ENCODE results near the gene FOXD4L3.
"Not testable (repeated sequence)": the region's sequence is repeated elsewhere in the genome, so short reads cannot be mapped to it uniquely, and the experiment has no call there.

Gene FOXD4L3

DNA sequence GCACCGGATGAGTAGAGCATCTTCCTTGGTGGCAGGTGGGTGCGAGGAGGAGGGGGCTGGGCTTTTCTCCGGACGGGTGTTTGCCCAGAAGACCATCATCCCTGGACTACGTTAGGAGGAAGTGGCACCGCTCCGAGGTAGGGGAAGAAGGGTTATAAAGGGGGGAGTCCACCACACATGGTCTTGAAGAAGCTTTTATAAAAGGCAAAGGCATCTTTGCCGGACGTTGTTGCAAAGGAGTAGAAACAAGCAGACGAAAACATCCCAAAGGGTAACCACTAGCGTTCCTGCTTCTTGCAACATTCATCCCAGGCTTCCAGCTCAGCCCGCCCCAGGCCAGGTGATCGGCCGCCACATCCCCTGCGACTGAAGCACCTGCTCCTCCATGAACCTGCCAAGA lies at the start of gene FOXD4L3:
Gene FOXD4L3, plus strand, starts transcription at position 301 of the 400 bp plus-strand sequence. Its CDS starts 85 bp downstream, at position 386.
- H3K27me3 ChIP-seq (ENCODE audit: control insufficient read depth, insufficient read depth, low read length); H3K4me3 ChIP-seq (ENCODE audit: low read length); H3K36me3 ChIP-seq (ENCODE audit: control insufficient read depth, insufficient read depth, low read length); H3K9ac ChIP-seq (ENCODE audit: low read length); H3K9me3 ChIP-seq (ENCODE audit: control insufficient read depth, low read length); H3K4me1 ChIP-seq (ENCODE audit: control insufficient read depth, insufficient read depth, low read length): not testable (repeated sequence)

- H3K36me3 ChIP-seq (ENCODE audit: control insufficient read depth, insufficient read depth, low read length); H3K4me1 ChIP-seq (ENCODE audit: control insufficient read depth, insufficient read depth, low read length); H3K9me3 ChIP-seq (ENCODE audit: control insufficient read depth, low read length); H3K4me3 ChIP-seq (ENCODE audit: low read length); H3K27me3 ChIP-seq (ENCODE audit: control insufficient read depth, insufficient read depth, low read length); H3K9ac ChIP-seq (ENCODE audit: low read length): not testable (repeated sequence)
These were observed 21.6 kb upstream of the FOXD4L3 start for GRCh38 chr9:68281041-68281440.

DNA sequence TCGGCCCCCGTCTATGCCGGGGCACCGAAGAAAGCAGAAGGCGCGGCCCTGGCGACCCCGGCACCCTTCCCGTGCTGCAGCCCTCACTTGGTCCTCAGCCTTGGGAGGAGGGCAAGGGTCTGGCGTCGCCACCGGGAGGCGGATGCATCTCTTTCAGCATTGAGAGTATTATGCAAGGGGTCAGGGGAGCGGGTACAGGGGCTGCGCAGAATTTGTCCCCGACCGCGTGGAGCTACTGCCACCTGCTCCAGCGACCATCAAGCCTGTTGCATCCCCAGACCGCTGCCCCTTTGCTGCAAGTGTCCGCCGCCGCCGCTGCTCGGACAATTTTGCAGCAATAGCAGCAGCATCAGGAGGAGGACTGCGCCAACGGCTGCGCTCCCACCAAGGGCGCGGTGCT lies 1.1 kb downstream of the FOXD4L3 start:
- H3K9ac ChIP-seq (ENCODE audit: low read length); H3K4me1 ChIP-seq (ENCODE audit: control insufficient read depth, insufficient read depth, low read length); H3K36me3 ChIP-seq (ENCODE audit: control insufficient read depth, insufficient read depth, low read length); H3K27me3 ChIP-seq (ENCODE audit: control insufficient read depth, insufficient read depth, low read length); H3K4me3 ChIP-seq (ENCODE audit: low read length); H3K9me3 ChIP-seq (ENCODE audit: control insufficient read depth, low read length): not testable (repeated sequence)

DNA sequence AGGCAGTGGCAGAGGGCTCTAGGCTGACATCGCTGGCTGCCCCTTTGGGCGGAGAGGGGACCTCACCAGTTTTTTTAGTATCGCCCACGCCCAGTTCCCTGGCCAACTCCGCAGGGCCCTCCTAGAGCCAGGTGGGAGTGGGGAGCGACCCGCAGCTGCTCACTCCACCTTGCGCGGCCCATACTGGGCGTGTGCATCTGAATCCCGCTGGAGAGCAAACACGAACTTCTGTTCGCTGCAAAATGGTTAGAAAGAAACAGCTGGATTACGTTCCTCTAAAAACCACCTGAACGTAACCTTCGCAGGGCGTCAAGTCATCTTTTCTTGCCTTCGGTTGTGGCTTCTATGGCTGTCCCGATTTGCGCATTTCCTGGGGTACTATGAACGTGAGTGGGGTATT lies 1.5 kb downstream of the FOXD4L3 start:
- not testable (repeated sequence) for H3K9me3 ChIP-seq (ENCODE audit: control insufficient read depth, low read length); H3K36me3 ChIP-seq (ENCODE audit: control insufficient read depth, insufficient read depth, low read length)

GRCh38 chr9:68304777-68305176 lies 2.1 kb downstream of the FOXD4L3 start:
- not testable (repeated sequence) for H3K4me3 ChIP-seq (ENCODE audit: low read length); H3K27me3 ChIP-seq (ENCODE audit: control insufficient read depth, insufficient read depth, low read length); H3K4me1 ChIP-seq (ENCODE audit: control insufficient read depth, insufficient read depth, low read length); H3K9ac ChIP-seq (ENCODE audit: low read length); H3K36me3 ChIP-seq (ENCODE audit: control insufficient read depth, insufficient read depth, low read length); H3K9me3 ChIP-seq (ENCODE audit: control insufficient read depth, low read length)

More for the DNA sequence above, 1.5 kb downstream of the FOXD4L3 start:
- not testable (repeated sequence) for H3K4me3 ChIP-seq (ENCODE audit: low read length); H3K4me1 ChIP-seq (ENCODE audit: control insufficient read depth, insufficient read depth, low read length); H3K27me3 ChIP-seq (ENCODE audit: control insufficient read depth, insufficient read depth, low read length); H3K9ac ChIP-seq (ENCODE audit: low read length)

GRCh38 chr9:68305680-68306285 lies 3.1 kb downstream of the FOXD4L3 start:
- not testable (repeated sequence) for H3K4me1 ChIP-seq (ENCODE audit: control insufficient read depth, insufficient read depth, low read length); H3K9me3 ChIP-seq (ENCODE audit: control insufficient read depth, low read length); H3K4me3 ChIP-seq (ENCODE audit: low read length); H3K9ac ChIP-seq (ENCODE audit: low read length); H3K36me3 ChIP-seq (ENCODE audit: control insufficient read depth, insufficient read depth, low read length); H3K27me3 ChIP-seq (ENCODE audit: control insufficient read depth, insufficient read depth, low read length)

- not testable (repeated sequence) for H3K9ac ChIP-seq (ENCODE audit: low read length); H3K4me1 ChIP-seq (ENCODE audit: control insufficient read depth, insufficient read depth, low read length); H3K9me3 ChIP-seq (ENCODE audit: control insufficient read depth, low read length); H3K4me3 ChIP-seq (ENCODE audit: low read length); H3K36me3 ChIP-seq (ENCODE audit: control insufficient read depth, insufficient read depth, low read length); H3K27me3 ChIP-seq (ENCODE audit: control insufficient read depth, insufficient read depth, low read length)
These were observed 3.8 kb downstream of the FOXD4L3 start for GRCh38 chr9:68306391-68306964.

GRCh38 chr9:68307127-68307526 lies 4.5 kb downstream of the FOXD4L3 start:
- not testable (repeated sequence) for H3K27me3 ChIP-seq (ENCODE audit: control insufficient read depth, insufficient read depth, low read length); H3K36me3 ChIP-seq (ENCODE audit: control insufficient read depth, insufficient read depth, low read length); H3K4me3 ChIP-seq (ENCODE audit: low read length); H3K4me1 ChIP-seq (ENCODE audit: control insufficient read depth, insufficient read depth, low read length); H3K9ac ChIP-seq (ENCODE audit: low read length); H3K9me3 ChIP-seq (ENCODE audit: control insufficient read depth, low read length)

- not testable (repeated sequence) for H3K4me3 ChIP-seq (ENCODE audit: low read length); H3K9ac ChIP-seq (ENCODE audit: low read length); H3K9me3 ChIP-seq (ENCODE audit: control insufficient read depth, low read length); H3K36me3 ChIP-seq (ENCODE audit: control insufficient read depth, insufficient read depth, low read length); H3K27me3 ChIP-seq (ENCODE audit: control insufficient read depth, insufficient read depth, low read length); H3K4me1 ChIP-seq (ENCODE audit: control insufficient read depth, insufficient read depth, low read length)
These were observed 5.0 kb downstream of the FOXD4L3 start for GRCh38 chr9:68307654-68308053.

- not testable (repeated sequence) for H3K4me1 ChIP-seq (ENCODE audit: control insufficient read depth, insufficient read depth, low read length); H3K27me3 ChIP-seq (ENCODE audit: control insufficient read depth, insufficient read depth, low read length)
These were observed 8.5 kb downstream of the FOXD4L3 start for GRCh38 chr9:68311208-68311607.

GRCh38 chr9:68318209-68318608 lies 15.5 kb downstream of the FOXD4L3 start:
- not testable (repeated sequence) for H3K4me1 ChIP-seq (ENCODE audit: control insufficient read depth, insufficient read depth, low read length); H3K27me3 ChIP-seq (ENCODE audit: control insufficient read depth, insufficient read depth, low read length); H3K9me3 ChIP-seq (ENCODE audit: control insufficient read depth, low read length); H3K9ac ChIP-seq (ENCODE audit: low read length); H3K4me3 ChIP-seq (ENCODE audit: low read length); H3K36me3 ChIP-seq (ENCODE audit: control insufficient read depth, insufficient read depth, low read length)

More at GRCh38 chr9:68311208-68311607, 8.5 kb downstream of the FOXD4L3 start:
- H3K4me3 ChIP-seq (ENCODE audit: low read length); H3K36me3 ChIP-seq (ENCODE audit: control insufficient read depth, insufficient read depth, low read length); H3K9me3 ChIP-seq (ENCODE audit: control insufficient read depth, low read length); H3K9ac ChIP-seq (ENCODE audit: low read length): not testable (repeated sequence)

GRCh38 chr9:68323749-68324148 lies 21.1 kb downstream of the FOXD4L3 start:
- H3K9me3 ChIP-seq (ENCODE audit: control insufficient read depth, low read length); H3K4me3 ChIP-seq (ENCODE audit: low read length); H3K36me3 ChIP-seq (ENCODE audit: control insufficient read depth, insufficient read depth, low read length); H3K9ac ChIP-seq (ENCODE audit: low read length); H3K4me1 ChIP-seq (ENCODE audit: control insufficient read depth, insufficient read depth, low read length); H3K27me3 ChIP-seq (ENCODE audit: control insufficient read depth, insufficient read depth, low read length): not testable (repeated sequence)

GRCh38 chr9:68324518-68324917 lies 21.9 kb downstream of the FOXD4L3 start:
- not testable (repeated sequence) for H3K9me3 ChIP-seq (ENCODE audit: control insufficient read depth, low read length); H3K4me1 ChIP-seq (ENCODE audit: control insufficient read depth, insufficient read depth, low read length); H3K27me3 ChIP-seq (ENCODE audit: control insufficient read depth, insufficient read depth, low read length); H3K36me3 ChIP-seq (ENCODE audit: control insufficient read depth, insufficient read depth, low read length); H3K9ac ChIP-seq (ENCODE audit: low read length); H3K4me3 ChIP-seq (ENCODE audit: low read length)
